GM21576 (cell line): Measurements from ENCODE around the gene HYCC2.
A peak's percentile ranks its signal among the peaks of the same experiment; 100 is the strongest.
"Not testable (repeated sequence)": the region's sequence is repeated elsewhere in the genome, so short reads cannot be mapped to it uniquely, and the experiment has no call there.

Experiments
- ATAC-seq: cut with Tn5 transposase; IDR thresholded peaks from one replicate; pipeline ENCODE4 v1.9.1; 2021; ENCODE audit warnings: mild to moderate bottlenecking, moderate library complexity; ENCODE audit not compliant: unreplicated experiment

The HYCC2 gene

DNA sequence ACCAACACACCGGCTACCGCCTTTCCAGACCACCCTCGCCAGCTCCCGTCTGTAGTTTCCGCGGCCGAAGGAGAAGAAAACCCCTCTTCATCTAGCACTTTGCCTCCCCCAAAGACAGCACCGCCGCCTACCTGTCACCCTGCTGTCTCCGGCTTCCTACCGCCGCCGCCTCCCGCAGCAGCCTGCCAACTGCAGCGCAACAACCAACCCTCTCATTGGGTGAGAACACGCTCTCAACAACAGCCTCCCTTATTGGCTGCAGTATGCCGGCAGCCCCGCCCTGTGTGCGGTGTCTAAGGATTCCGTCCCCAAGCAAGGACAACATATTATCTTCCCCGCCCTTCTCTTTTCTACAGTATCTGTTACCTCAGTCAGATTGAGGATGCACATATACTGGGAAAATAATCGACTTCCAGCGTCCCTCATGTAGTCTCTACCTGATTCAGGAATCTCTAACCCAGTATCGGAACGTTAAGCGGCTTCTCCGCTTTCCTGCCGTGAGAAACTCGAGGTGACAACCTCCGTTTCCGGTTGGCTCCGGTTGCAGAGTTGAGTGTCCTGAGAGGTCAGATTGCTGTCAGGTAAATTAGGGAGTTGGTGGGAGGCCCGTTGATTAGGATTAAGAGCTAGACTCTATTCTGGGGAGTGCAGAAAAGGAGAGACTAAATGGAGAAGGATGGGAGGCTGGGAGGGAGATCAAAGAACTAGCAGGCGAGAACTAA lies at the start of gene HYCC2, which contains the start of gene NDUFB3:
TSS of gene HYCC2 (minus strand) at position 193 of the 722 bp plus-strand sequence. CDS start 47,662 bp downstream, outside the sequence.
TSS of gene NDUFB3 (plus strand) at position 523 of the 722 bp plus-strand sequence. CDS start 6,882 bp downstream, outside the sequence.
- peak; percentile 98 for ATAC-seq

GRCh38 chr2:201118961-201119854 lies 47.7 kb upstream of the HYCC2 start:
- no peak for ATAC-seq

GRCh38 chr2:201118121-201118960 lies 46.9 kb upstream of the HYCC2 start:
- peak; percentile 44 for ATAC-seq

DNA sequence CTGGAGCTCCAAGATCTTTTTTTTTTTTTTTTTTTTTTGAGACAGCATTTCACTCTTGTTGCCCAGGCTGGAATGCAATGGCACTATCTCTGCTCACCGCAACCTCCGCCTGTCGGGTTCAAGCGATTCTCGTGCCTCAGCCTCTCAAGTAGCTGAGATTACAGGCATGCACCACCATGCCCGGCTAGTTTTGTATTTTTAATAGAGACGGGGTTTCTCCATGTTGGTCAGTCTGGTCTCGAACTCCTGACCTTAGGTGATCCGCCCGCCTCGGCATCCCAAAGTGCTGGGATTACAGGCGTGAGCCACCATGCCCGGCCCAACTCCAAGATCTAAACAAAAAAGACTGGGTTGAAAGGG lies 46.2 kb upstream of the HYCC2 start:
- not testable (repeated sequence) for ATAC-seq

DNA sequence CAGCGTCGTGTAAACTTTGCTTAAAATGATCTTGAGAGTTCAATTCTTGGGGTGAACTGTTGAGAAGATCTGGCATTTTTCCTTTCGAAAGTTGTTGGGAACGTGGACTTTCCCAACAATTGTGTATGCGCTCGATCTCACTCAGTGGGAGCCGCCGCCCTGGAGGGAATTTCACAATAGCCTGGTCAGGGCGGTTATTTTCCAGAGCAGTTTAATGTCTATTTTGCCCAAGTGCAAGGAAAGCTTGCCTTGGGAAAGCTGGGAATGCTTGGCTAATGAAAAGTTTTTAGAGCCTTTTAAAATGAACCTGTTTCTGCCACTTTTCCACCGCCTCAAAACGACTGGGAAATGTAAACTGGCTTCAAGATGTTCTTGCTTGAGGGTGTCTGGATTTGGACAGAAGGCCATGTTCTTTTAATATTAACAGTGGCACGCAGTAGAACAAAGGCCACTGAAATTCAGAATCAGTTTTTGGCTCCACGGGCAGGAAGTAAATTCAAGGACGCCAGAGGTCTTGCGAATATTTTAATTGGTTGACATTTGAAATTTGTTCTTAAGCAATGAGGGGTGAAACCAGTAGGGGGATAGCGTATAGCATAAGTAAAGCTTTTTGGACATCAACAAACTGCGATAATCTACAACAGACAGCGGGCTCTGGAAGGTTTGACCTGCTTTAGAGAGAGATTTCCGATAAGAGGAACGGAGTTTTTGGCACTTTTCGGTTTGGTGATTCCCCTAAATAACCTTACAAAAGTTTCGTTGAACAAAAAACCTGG lies 45.7 kb upstream of the HYCC2 start:
- no peak for ATAC-seq

GRCh38 chr2:201116115-201116958 lies 44.9 kb upstream of the HYCC2 start, which contains the start of gene CFLAR:
TSS of gene CFLAR (plus strand) at chr2:201116164. CDS start at chr2:201129866, 13,702 bp downstream.
- ATAC-seq, result peak; percentile 37

- no peak for ATAC-seq
Observed at GRCh38 chr2:201114846-201115245, 43.4 kb upstream of the HYCC2 start.

GRCh38 chr2:201114350-201114749 lies 42.9 kb upstream of the HYCC2 start:
- no peak for ATAC-seq

GRCh38 chr2:201111096-201111495 lies 39.6 kb upstream of the HYCC2 start:
- no peak for ATAC-seq

GRCh38 chr2:201110615-201111014 lies 39.1 kb upstream of the HYCC2 start:
- ATAC-seq, result no peak

- no peak for ATAC-seq
Observed at GRCh38 chr2:201109186-201109585, 37.7 kb upstream of the HYCC2 start.

DNA sequence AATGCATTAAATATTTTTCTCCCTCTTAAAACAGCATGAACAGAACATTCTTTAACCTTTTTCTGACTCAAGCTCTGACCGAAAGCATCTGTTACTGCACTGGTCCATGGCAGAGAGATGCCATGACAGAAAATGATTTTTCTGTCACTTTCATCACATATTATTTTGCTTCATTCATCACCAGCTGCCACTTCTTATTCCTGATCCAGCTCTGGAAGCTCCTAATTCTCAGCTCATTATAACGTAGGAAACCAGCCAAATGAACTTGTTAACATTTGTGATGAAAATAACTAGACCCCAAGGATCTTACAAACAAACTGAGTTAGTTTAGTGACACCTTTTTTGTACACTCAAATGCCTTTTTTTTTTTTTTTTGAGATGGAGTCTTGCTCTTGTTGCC lies 36.9 kb upstream of the HYCC2 start:
- ATAC-seq, result no peak

DNA sequence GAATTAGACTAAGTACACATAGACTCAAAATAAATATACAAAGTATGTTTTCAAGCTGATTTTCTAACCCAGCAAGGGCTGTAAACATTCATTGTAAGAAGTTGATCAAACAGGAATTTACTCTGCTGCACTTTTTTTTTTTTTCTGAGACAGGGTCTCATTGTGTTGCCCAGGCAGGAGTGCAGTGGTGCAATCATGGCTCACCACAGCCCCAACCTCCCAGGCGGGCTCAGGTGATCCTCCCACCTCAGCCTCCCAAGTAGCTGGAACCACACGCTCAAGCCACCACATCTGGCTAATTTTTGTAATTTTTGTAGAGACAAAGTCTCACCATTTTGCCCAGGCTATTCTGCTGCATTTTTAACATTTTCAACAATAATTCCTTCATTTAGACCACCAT lies 36.2 kb upstream of the HYCC2 start:
- ATAC-seq, result no peak

- ATAC-seq, result no peak
Observed at GRCh38 chr2:201105759-201106158, 34.3 kb upstream of the HYCC2 start.

GRCh38 chr2:201100497-201100896 lies 29.0 kb upstream of the HYCC2 start:
- ATAC-seq, result no peak

GRCh38 chr2:201093573-201093972 lies 22.1 kb upstream of the HYCC2 start:
- no peak for ATAC-seq

GRCh38 chr2:201090574-201090973 lies 19.1 kb upstream of the HYCC2 start:
- ATAC-seq, result no peak

DNA sequence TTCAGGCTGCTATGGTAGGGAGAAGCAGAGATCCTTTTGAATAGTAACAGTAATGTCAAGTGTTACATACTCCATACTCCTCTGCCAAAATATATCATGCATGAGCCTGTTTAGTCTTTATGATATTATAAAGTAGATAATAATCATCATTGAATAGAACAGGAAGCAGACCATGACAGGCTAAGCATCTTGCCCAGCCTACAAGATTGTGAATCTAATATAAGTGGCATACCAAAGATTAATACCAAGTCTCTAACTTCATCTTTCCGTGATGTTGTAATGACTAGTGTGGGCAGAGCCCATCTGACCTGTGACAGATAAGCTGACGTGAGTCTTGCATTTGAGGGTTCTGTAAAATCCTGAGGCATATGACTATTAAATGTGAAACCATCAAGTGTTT lies 13.4 kb upstream of the HYCC2 start:
- ATAC-seq, result no peak

DNA sequence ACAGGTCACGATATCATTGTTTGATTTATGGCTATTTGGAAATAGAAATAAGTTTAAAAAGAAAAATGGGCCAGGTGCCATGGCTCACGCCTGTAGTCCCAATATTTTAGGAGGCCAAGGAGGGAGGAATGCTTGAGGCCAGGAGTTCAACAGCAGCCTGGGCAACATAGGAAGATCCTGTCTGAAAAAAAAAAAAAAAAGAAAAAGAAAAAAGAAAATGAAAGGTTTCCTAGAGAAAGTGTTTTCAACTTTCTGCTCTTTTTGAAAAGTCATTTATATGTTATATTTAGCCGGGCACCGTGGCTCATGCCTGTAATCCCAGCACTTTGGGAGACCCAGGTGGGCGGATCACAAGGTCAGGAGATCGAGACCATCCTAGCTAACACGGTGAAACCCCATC lies 3.5 kb upstream of the HYCC2 start:
- no peak for ATAC-seq
